ENCODE data around the gene PLEKHH1. TPM values are rescaled to one million over a fixed set of nuclear protein-coding genes. Genes with fewer than 3 reads are reported as not detected.

Gene PLEKHH1
- total RNA-seq, 2 donors from 2014 or later, result 59.9 to 61.1 TPM

- Histone ChIP-seq H3K4me3 (ENCODE audit: low read length) (no peak overlapping the region), H3K9ac (ENCODE audit: extremely low read depth, low read length, poor library complexity, severe bottlenecking) (no peak overlapping the region), H3K36me3 (ENCODE audit: control insufficient read depth, insufficient read depth, low read length) (peaks cover 14% of the 10 kb centered on the region), H3K27ac (ENCODE audit: low read depth, low read length) (no peak overlapping the region), H3K4me1 (ENCODE audit: control insufficient read depth, insufficient read depth, low read length) (peaks cover 6% of the 10 kb centered on the region), H3K9me3 (ENCODE audit: control insufficient read depth, low read length) (no peaks in the 10 kb centered on the region), H3K27me3 (ENCODE audit: control insufficient read depth, insufficient read depth, low read length, poor library complexity, severe bottlenecking) (no peaks in the 10 kb centered on the region)
- Mint-ChIP-seq H3K9me3 (no peaks in the 10 kb centered on the region), H3K27ac (no peak overlapping the region), H3K36me3 (ENCODE audit: low read depth) (peaks cover 32% of the 10 kb centered on the region), H3K4me1 (peaks cover 14% of the 10 kb centered on the region), H3K4me3 (no peak overlapping the region), H3K27me3 (ENCODE audit: insufficient read depth) (no peaks in the 10 kb centered on the region)
- WGBS, 2 experiments (ENCODE audit: insufficient coverage in 1 of 2, insufficient read length in 1 of 2), result 94 to 96% methylated on average over 7 to 19 of the region's 19 CpGs
- no peak for TF ChIP-seq CTCF (conservative IDR thresholded peaks at IDR 0.05)
- no peak for DNase-seq
Measured at GRCh38 chr14:67571991-67572323, 38.9 kb downstream of the PLEKHH1 start.

GRCh38 chr14:67572608-67573007 lies 39.5 kb downstream of the PLEKHH1 start:
- DNase-seq, result no peak
- Histone ChIP-seq H3K27ac (ENCODE audit: low read depth, low read length) (no peak overlapping the region), H3K4me3 (ENCODE audit: low read length) (no peak overlapping the region), H3K9me3 (ENCODE audit: control insufficient read depth, low read length) (no peaks in the 10 kb centered on the region), H3K27me3 (ENCODE audit: control insufficient read depth, insufficient read depth, low read length, poor library complexity, severe bottlenecking) (no peaks in the 10 kb centered on the region), H3K9ac (ENCODE audit: extremely low read depth, low read length, poor library complexity, severe bottlenecking) (no peak overlapping the region), H3K4me1 (ENCODE audit: control insufficient read depth, insufficient read depth, low read length) (no peaks in the 10 kb centered on the region), H3K36me3 (ENCODE audit: control insufficient read depth, insufficient read depth, low read length) (peaks cover 14% of the 10 kb centered on the region)
- H3K9me3 Mint-ChIP-seq, result no peaks in the 10 kb centered on the region
- peaks cover 35% of the 10 kb centered on the region for H3K36me3 Mint-ChIP-seq (ENCODE audit: low read depth)
- no peaks in the 10 kb centered on the region for H3K27me3 Mint-ChIP-seq (ENCODE audit: insufficient read depth)
- no peak for TF ChIP-seq CTCF (conservative IDR thresholded peaks at IDR 0.05)
- 94 to 100% methylated on average over 5 of the region's 5 CpGs for WGBS, 2 experiments (ENCODE audit: insufficient coverage in 1 of 2, insufficient read length in 1 of 2)
- H3K27ac Mint-ChIP-seq, result no peak overlapping the region
- H3K4me3 Mint-ChIP-seq, result no peak overlapping the region
- H3K4me1 Mint-ChIP-seq, result peaks cover 7% of the 10 kb centered on the region

- H3K27me3 Mint-ChIP-seq (ENCODE audit: insufficient read depth), result no peaks in the 10 kb centered on the region
- Histone ChIP-seq H3K9me3 (ENCODE audit: control insufficient read depth, low read length) (no peaks in the 10 kb centered on the region), H3K9ac (ENCODE audit: extremely low read depth, low read length, poor library complexity, severe bottlenecking) (no peak overlapping the region), H3K27ac (ENCODE audit: low read depth, low read length) (no peak overlapping the region), H3K27me3 (ENCODE audit: control insufficient read depth, insufficient read depth, low read length, poor library complexity, severe bottlenecking) (no peaks in the 10 kb centered on the region), H3K36me3 (ENCODE audit: control insufficient read depth, insufficient read depth, low read length) (peaks cover 14% of the 10 kb centered on the region), H3K4me1 (ENCODE audit: control insufficient read depth, insufficient read depth, low read length) (no peaks in the 10 kb centered on the region), H3K4me3 (ENCODE audit: low read length) (no peak overlapping the region)
- DNase-seq, result no peak
- no peaks in the 10 kb centered on the region for H3K9me3 Mint-ChIP-seq
- peaks cover 38% of the 10 kb centered on the region for H3K36me3 Mint-ChIP-seq (ENCODE audit: low read depth)
- no peaks in the 10 kb centered on the region for H3K4me1 Mint-ChIP-seq
- no peak overlapping the region for H3K4me3 Mint-ChIP-seq
- TF ChIP-seq CTCF (conservative IDR thresholded peaks at IDR 0.05), result no peak
- WGBS, 2 experiments (ENCODE audit: insufficient coverage in 1 of 2, insufficient read length in 1 of 2), result 93 to 95% methylated on average over 5 to 15 of the region's 15 CpGs
- H3K27ac Mint-ChIP-seq, result no peak overlapping the region
Measured at GRCh38 chr14:67573228-67574010, 40.3 kb downstream of the PLEKHH1 start.
